ENCODE results near the gene ARL14EPL. TPM values are rescaled to one million over a fixed set of nuclear protein-coding genes. Genes with fewer than 3 reads are reported as not detected.
A peak's percentile ranks its signal among the peaks of the same experiment; 100 is the strongest.

Gene ARL14EPL
- polyA plus RNA-seq, 2 of the 4 experiments (the other 2 are of a cell fraction): 0.05 to 0.21 TPM

DNA sequence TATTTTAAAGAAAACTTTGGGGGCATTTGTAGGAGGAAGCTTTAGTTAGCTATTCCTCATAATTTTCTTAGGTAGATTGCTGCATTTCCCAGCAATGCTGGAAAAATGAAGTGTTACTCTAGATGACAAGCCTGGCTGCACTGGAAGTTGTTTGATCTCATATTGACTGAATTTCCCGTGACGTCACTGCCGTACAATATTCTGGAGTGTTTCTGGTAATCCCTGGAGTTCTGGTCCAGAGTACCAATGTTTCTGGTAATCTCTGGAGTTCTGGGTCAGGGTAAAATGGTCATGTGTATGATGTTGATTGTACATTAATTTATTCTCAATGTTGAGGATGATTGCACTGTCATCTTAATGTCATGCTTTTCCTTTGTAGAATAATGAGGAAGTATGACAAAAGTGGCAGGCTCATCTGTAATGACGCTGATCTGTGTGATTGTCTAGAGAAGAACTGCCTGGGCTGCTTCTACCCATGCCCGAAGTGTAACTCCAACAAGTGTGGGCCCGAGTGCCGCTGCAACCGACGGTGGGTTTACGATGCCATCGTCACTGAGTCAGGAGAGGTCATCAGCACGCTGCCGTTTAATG, 26.2 kb downstream of the ARL14EPL start:
- CTCF ChIA-PET: interaction anchor here (0.8 to 1.3 kb wide), 3 partner anchors 10 to 424 kb away, joined by 3 to 4 read pairs (median 3); no protein-coding TSS in a partner anchor
- no peak for TF ChIP-seq CEBPB (IDR thresholded peaks at IDR 0.05)
- TF ChIP-seq NPAS2 (CRISPR knock-in tag; IDR thresholded peaks at IDR 0.05; ENCODE audit: borderline replicate concordance): no peak
- TF ChIP-seq, protein P1, sequence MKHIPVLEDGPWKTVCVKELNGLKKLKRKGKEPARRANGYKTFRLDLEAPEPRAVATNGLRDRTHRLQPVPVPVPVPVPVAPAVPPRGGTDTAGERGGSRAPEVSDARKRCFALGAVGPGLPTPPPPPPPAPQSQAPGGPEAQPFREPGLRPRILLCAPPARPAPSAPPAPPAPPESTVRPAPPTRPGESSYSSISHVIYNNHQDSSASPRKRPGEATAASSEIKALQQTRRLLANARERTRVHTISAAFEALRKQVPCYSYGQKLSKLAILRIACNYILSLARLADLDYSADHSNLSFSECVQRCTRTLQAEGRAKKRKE (CRISPR knock-in tag; IDR thresholded peaks at IDR 0.05; ENCODE audit: low read depth): no peak
- TF ChIP-seq SMC3 (IDR thresholded peaks at IDR 0.05): no peak
- no peak for TF ChIP-seq CHD4 (IDR thresholded peaks at IDR 0.05; ENCODE audit: borderline replicate concordance)
- no peak for TF ChIP-seq MAZ (IDR thresholded peaks at IDR 0.05; ENCODE audit: borderline replicate concordance, low read depth, low read length)
- no peak for TF ChIP-seq RAD21 (conservative IDR thresholded peaks at IDR 0.05 in 1 of 2, IDR thresholded peaks at IDR 0.05 in 1 of 2)
- TF ChIP-seq MYC (IDR thresholded peaks at IDR 0.05; ENCODE audit: borderline replicate concordance, low read length): no peak
- no peak for TF ChIP-seq EP300 (IDR thresholded peaks at IDR 0.05)
- TF ChIP-seq EHMT2 (IDR thresholded peaks at IDR 0.05; ENCODE audit: low read depth): no peak
- no peak for TF ChIP-seq RNF2 (IDR thresholded peaks at IDR 0.05; ENCODE audit: borderline replicate concordance, low read depth)
- TF ChIP-seq, protein P2, sequence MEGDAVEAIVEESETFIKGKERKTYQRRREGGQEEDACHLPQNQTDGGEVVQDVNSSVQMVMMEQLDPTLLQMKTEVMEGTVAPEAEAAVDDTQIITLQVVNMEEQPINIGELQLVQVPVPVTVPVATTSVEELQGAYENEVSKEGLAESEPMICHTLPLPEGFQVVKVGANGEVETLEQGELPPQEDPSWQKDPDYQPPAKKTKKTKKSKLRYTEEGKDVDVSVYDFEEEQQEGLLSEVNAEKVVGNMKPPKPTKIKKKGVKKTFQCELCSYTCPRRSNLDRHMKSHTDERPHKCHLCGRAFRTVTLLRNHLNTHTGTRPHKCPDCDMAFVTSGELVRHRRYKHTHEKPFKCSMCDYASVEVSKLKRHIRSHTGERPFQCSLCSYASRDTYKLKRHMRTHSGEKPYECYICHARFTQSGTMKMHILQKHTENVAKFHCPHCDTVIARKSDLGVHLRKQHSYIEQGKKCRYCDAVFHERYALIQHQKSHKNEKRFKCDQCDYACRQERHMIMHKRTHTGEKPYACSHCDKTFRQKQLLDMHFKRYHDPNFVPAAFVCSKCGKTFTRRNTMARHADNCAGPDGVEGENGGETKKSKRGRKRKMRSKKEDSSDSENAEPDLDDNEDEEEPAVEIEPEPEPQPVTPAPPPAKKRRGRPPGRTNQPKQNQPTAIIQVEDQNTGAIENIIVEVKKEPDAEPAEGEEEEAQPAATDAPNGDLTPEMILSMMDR (IDR thresholded peaks at IDR 0.05): no peak
- Histone ChIP-seq H3K4me1 (no peaks in the 10 kb centered on the region), H3K4me3 (no peak overlapping the region), H3K9me3 (no peaks in the 10 kb centered on the region), H3K27ac (no peak overlapping the region), H3K4me2 (no peak overlapping the region)
- FAIRE-seq: no peak
- POLR2A ChIA-PET: no interaction called here
- 73% methylated on average over 13 of the region's 13 CpGs for WGBS (ENCODE audit: missing lambda C conversion rate)
- ATAC-seq: no peak
- DNase-seq (ENCODE audit: low read depth in 1 of 2, low spot score in 1 of 2): no peak

DNA sequence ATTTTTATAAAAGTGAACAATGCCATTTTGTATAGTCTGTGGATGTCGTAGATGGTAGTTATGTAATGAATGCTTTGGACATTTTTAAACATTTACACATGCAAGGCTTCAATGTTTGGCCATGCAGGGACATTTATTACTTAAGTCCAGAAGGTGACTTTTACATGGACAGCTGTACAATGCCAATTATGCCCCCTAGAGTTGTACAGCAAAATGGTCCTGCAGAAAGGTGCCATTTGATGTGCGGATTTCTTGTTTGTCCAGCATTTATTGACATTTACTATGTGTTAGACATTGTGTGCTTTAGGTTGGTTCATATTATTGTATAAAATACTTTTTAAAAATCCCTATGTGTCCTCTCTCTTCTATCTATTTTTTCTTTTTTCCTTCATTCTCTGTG, 30.1 kb downstream of the ARL14EPL start:
- no peak overlapping the region for H3K4me3 ChIP-seq
- TF ChIP-seq PHF8 (IDR thresholded peaks at IDR 0.05; ENCODE audit: borderline replicate concordance, low read depth) (no peak), RAD21 (conservative IDR thresholded peaks at IDR 0.05 in 1 of 2, IDR thresholded peaks at IDR 0.05 in 1 of 2) (0 out of 5 replicates have a peak, but pooled peaks of 1 of the 2 experiments have one; percentile 12)
- CTCF ChIA-PET: no interaction called here

DNA sequence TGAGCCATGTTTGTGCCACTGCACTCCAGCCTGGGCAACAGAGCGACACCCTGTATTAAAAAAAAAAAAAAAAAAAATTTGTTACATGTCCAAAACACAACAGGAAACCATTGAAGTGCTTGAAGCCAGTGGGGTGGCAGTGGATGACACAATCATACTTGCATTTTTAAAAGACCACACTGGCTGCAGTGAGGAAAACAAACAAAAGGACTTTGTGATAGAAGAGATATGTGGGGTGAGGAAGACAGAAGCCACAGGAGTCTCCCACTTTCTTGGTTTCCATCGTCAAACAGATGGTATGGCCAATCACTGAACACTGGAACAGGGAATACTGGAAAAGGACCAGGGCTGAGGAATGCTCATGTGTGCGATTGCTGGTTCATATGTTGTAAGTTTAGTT, 31.7 kb downstream of the ARL14EPL start:
- no peaks in the 10 kb centered on the region for H3K9me3 ChIP-seq
- no peak overlapping the region for H3K4me3 ChIP-seq
- TF ChIP-seq MAZ (IDR thresholded peaks at IDR 0.05; ENCODE audit: borderline replicate concordance, low read depth, low read length): no peak
- no peak for TF ChIP-seq EHF (CRISPR knock-in tag; IDR thresholded peaks at IDR 0.05)
- TF ChIP-seq HEYL (CRISPR knock-in tag; IDR thresholded peaks at IDR 0.05): no peak
- TF ChIP-seq, protein P3, sequence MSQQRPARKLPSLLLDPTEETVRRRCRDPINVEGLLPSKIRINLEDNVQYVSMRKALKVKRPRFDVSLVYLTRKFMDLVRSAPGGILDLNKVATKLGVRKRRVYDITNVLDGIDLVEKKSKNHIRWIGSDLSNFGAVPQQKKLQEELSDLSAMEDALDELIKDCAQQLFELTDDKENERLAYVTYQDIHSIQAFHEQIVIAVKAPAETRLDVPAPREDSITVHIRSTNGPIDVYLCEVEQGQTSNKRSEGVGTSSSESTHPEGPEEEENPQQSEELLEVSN (IDR thresholded peaks at IDR 0.05; ENCODE audit: borderline replicate concordance, low read depth): no peak
- no peak for TF ChIP-seq ZFP36 (IDR thresholded peaks at IDR 0.05; ENCODE audit: borderline replicate concordance, partially characterized antibody)
- no peak for TF ChIP-seq MYC (IDR thresholded peaks at IDR 0.05; ENCODE audit: borderline replicate concordance, low read length)
- TF ChIP-seq, protein P1 (CRISPR knock-in tag; IDR thresholded peaks at IDR 0.05; ENCODE audit: low read depth): no peak
- TF ChIP-seq RARB (CRISPR knock-in tag; IDR thresholded peaks at IDR 0.05): no peak
- TF ChIP-seq KDM1A (IDR thresholded peaks at IDR 0.05; ENCODE audit: low read depth): no peak
- TF ChIP-seq CBX8 (IDR thresholded peaks at IDR 0.05): no peak
- TF ChIP-seq RCOR1 (IDR thresholded peaks at IDR 0.05; ENCODE audit: low read depth, low read length): no peak
- no peak for TF ChIP-seq EP300 (IDR thresholded peaks at IDR 0.05)
- FAIRE-seq: no peak
- no peak for DNase-seq (ENCODE audit: low read depth in 1 of 2, low spot score in 1 of 2)
- H3K27ac ChIP-seq: no peak overlapping the region
- POLR2A ChIA-PET: no interaction called here
- WGBS (ENCODE audit: missing lambda C conversion rate): 63% methylated on average over 3 of the region's 3 CpGs
- H3K4me2 ChIP-seq: no peak overlapping the region
- no peaks in the 10 kb centered on the region for H3K4me1 ChIP-seq
- CTCF ChIA-PET: no interaction called here
- ATAC-seq: no peak

More for the DNA sequence above, 30.1 kb downstream of the ARL14EPL start:
- no peaks in the 10 kb centered on the region for H3K4me1 ChIP-seq
- 58% methylated on average over 2 of the region's 2 CpGs for WGBS (ENCODE audit: missing lambda C conversion rate)
- POLR2A ChIA-PET: no interaction called here
- H3K9me3 ChIP-seq: no peaks in the 10 kb centered on the region
- FAIRE-seq (no peak), DNase-seq (ENCODE audit: low read depth in 1 of 2, low spot score in 1 of 2) (peak in 1 of 2 experiments; percentile 27), ATAC-seq (no peak)
- H3K27ac ChIP-seq: no peak overlapping the region
- H3K4me2 ChIP-seq: no peak overlapping the region

All from A549 (cell line).